HG03135 (cell line): ENCODE results near the gene MRPL28.
"Not testable (repeated sequence)": the region's sequence is repeated elsewhere in the genome, so short reads cannot be mapped to it uniquely, and the experiment has no call there.

Experiments
- ATAC-seq: cut with Tn5 transposase; IDR thresholded peaks from one replicate; pipeline ENCODE4 v1.9.1; 2021; ENCODE audit warnings: mild to moderate bottlenecking, moderate library complexity; ENCODE audit not compliant: unreplicated experiment

Gene MRPL28

GRCh38 chr16:341095-341973 lies 29.0 kb downstream of the MRPL28 start:
- not testable (repeated sequence) for ATAC-seq

GRCh38 chr16:340370-341091 lies 29.8 kb downstream of the MRPL28 start:
- ATAC-seq: no peak

GRCh38 chr16:339680-340079 lies 30.7 kb downstream of the MRPL28 start:
- no peak for ATAC-seq

- no peak for ATAC-seq
Observed at GRCh38 chr16:337975-338575, 32.3 kb downstream of the MRPL28 start.

- ATAC-seq: no peak
Observed at GRCh38 chr16:337437-337836, 32.9 kb downstream of the MRPL28 start.

- ATAC-seq: no peak
Observed at GRCh38 chr16:336269-336668, 34.1 kb downstream of the MRPL28 start.

GRCh38 chr16:334861-335632 lies 35.3 kb downstream of the MRPL28 start:
- ATAC-seq: not testable (repeated sequence)

GRCh38 chr16:334164-334832 lies 36.0 kb downstream of the MRPL28 start:
- ATAC-seq: not testable (repeated sequence)

- ATAC-seq: no peak
Observed at GRCh38 chr16:333406-334094, 36.8 kb downstream of the MRPL28 start.

- ATAC-seq: not testable (repeated sequence)
Observed at GRCh38 chr16:331181-331814, 39.0 kb downstream of the MRPL28 start.

GRCh38 chr16:330741-331140 lies 39.6 kb downstream of the MRPL28 start:
- no peak for ATAC-seq

- ATAC-seq: no peak
Observed at GRCh38 chr16:325375-326145, 44.8 kb downstream of the MRPL28 start.

GRCh38 chr16:324451-325334 lies 45.6 kb downstream of the MRPL28 start:
- no peak for ATAC-seq

GRCh38 chr16:324201-324450 lies 46.2 kb downstream of the MRPL28 start:
- no peak for ATAC-seq

- ATAC-seq: no peak
Observed at GRCh38 chr16:322476-323143, 47.7 kb downstream of the MRPL28 start.

GRCh38 chr16:321532-321931 lies 48.8 kb downstream of the MRPL28 start:
- ATAC-seq: no peak

- no peak for ATAC-seq
Observed at GRCh38 chr16:320206-320605, 50.1 kb downstream of the MRPL28 start.
